ENCODE results near the gene TMEM121B.
A peak's percentile ranks its signal among the peaks of the same experiment; 100 is the strongest.

The TMEM121B gene

DNA sequence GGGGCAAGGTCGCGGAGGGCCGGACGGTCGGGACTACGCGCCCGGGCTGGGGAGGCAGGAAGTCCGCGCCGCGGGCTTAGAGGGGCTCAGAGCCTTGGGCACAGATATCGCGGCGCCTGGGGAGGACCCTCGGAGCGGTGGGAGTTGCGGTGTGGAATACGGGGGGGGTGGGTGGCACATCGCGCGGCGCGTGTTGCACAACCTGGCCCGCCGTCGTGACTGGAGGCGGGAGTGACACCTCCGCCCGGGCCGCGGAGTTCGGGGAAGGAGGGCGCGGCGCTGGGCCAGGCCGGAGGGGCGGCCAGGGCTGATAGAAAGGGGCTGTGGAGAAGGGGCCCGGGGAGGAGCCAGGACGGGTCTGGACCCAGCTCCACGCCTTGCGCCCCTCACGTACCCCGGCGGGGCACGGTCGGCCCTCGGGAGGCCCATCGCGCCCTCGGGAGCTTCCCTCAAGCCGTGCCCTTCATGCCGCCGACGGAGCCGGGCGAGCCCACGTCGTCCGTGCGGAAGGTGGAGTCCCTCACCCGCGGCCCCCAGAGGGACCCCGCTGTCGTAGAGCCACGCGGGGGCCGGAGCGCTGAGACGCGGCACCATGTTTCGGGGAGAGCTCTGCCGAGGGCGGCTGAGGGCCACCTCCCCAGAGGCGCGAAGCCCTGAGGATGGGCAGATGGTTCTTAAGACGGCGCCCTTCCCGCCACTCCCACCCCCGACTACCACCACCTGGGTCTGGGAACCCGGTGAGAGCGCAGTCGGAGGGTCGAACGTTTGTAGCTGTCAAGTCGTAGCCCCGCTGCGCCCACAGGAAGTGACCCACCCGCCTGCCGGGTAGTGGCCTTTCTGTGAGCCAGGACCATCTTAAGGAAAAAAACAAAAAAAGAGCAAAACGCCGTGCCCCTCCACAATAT is 35.6 kb downstream of the TMEM121B start:
- H3K27ac Mint-ChIP-seq: no peak overlapping the region
- TF ChIP-seq, protein P1, sequence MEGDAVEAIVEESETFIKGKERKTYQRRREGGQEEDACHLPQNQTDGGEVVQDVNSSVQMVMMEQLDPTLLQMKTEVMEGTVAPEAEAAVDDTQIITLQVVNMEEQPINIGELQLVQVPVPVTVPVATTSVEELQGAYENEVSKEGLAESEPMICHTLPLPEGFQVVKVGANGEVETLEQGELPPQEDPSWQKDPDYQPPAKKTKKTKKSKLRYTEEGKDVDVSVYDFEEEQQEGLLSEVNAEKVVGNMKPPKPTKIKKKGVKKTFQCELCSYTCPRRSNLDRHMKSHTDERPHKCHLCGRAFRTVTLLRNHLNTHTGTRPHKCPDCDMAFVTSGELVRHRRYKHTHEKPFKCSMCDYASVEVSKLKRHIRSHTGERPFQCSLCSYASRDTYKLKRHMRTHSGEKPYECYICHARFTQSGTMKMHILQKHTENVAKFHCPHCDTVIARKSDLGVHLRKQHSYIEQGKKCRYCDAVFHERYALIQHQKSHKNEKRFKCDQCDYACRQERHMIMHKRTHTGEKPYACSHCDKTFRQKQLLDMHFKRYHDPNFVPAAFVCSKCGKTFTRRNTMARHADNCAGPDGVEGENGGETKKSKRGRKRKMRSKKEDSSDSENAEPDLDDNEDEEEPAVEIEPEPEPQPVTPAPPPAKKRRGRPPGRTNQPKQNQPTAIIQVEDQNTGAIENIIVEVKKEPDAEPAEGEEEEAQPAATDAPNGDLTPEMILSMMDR (IDR thresholded peaks at IDR 0.05; ENCODE audit: unreplicated experiment in 3 of 3): no peak
- peaks cover 41% of the 10 kb centered on the region for H3K27me3 Mint-ChIP-seq (ENCODE audit: low read depth)
- H3K9me3 Mint-ChIP-seq: no peaks in the 10 kb centered on the region
- peak overlapping the region; percentile 82 to 89 (median 88) for H3K4me3 Mint-ChIP-seq
- H3K4me1 Mint-ChIP-seq: peaks cover 15% of the 10 kb centered on the region
- no peaks in the 10 kb centered on the region for H3K36me3 Mint-ChIP-seq (ENCODE audit: low read depth)

DNA sequence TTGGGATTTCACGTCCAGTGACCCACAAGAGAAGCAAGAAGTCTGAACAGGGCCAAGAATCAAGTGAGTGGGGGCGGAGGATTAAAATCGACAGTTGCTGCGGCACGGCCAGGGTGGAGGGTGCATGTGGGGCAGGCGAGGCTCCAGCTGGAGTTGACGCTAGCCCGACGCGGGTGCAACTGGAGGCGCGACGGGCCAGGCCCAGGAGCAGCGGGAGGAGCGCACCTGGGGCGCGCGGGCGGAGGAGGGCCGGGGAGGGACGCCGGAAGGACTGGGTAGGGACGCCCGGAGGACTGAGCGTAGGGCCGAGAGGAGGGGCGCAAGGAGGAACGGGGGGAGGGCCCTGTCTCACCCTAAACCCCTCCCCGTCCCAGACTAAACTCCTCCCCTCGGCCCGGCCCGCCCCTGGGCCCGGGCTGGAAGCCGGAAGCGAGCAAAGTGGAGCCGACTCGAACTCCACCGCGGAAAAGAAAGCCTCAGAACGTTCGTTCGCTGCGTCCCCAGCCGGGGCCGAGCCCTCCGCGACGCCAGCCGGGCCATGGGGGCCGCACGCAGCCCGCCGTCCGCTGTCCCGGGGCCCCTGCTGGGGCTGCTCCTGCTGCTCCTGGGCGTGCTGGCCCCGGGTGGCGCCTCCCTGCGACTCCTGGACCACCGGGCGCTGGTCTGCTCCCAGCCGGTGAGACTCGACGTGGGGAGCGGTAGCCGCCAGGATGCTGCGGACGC is 36.4 kb downstream of the TMEM121B start, which contains the start of gene IL17RA:
Gene IL17RA (plus strand): TSS at position 447 of the 723 bp plus-strand sequence. CDS start 92 bp downstream, at position 539.
- H3K27ac Mint-ChIP-seq: peak within 1 kb of the TSS in 2 of 3 experiments; percentile 48 to 74
- H3K27me3 Mint-ChIP-seq (ENCODE audit: low read depth): peaks cover 41% of the 10 kb centered on the region
- no peaks in the 10 kb centered on the region for H3K36me3 Mint-ChIP-seq (ENCODE audit: low read depth)
- TF ChIP-seq, protein P1 (IDR thresholded peaks at IDR 0.05; ENCODE audit: unreplicated experiment in 3 of 3): no peak
- H3K4me1 Mint-ChIP-seq: peaks cover 15% of the 10 kb centered on the region
- H3K4me3 Mint-ChIP-seq: peak within 1 kb of the TSS; percentile 82 to 88 (median 88)
- no peaks in the 10 kb centered on the region for H3K9me3 Mint-ChIP-seq

DNA sequence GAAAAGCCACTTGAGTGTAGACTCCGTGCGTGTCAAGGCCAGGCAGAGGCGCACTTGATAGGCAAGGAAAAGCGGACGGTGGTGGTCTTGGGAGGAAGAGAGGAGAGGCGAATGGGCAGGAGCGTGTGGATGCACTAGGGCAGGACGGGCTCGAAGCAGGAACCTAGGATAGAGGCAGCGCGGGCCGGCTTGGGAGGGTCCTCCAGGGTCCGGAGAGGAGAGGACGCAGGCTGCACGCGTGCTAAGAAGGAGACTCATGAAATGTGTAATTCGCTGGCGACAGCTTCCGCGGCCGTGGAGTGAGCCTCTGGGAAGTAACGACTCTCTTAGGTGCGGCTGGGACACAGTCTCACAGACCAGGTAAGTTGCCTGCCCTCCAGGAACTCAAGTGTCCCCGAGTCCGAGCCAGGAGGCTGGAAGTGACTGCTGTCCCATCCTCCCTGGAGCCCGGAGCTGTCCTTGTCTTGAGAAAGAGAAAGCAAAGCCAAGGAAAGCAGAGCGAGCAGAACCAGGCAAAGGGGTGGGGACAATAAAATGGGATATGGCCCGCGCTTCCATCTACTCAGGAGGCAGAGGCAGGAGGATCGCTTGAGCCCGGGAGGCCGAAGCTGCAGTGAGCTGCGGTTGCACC is 37.2 kb downstream of the TMEM121B start:
- Mint-ChIP-seq H3K27me3 (ENCODE audit: low read depth) (peaks cover 41% of the 10 kb centered on the region), H3K36me3 (ENCODE audit: low read depth) (no peaks in the 10 kb centered on the region), H3K27ac (peak overlapping the region in 2 of 3 experiments; percentile 48 to 74), H3K4me1 (peaks cover 15% of the 10 kb centered on the region), H3K9me3 (no peaks in the 10 kb centered on the region), H3K4me3 (peak overlapping the region; percentile 82 to 88 (median 87))
- TF ChIP-seq, protein P1 (IDR thresholded peaks at IDR 0.05; ENCODE audit: unreplicated experiment in 3 of 3): no peak

DNA sequence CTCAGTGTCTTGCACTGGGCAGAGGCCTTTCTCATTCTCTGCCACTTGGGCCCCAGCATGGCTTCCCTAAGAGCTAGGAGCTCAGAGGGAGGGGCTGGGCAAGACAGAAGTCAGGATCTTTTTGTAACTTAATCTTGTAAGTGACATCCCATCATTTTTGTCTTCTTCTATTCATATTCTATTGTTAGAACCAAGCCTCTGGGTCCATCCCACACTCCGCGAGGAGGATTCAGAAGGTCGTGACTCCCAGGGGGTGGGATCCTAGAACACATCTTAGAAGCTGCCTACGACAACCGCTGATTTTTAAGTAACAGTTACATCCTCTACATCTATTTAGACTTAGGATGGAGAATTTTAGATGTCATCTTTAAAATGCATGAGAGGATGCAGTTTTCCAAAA is 37.9 kb downstream of the TMEM121B start:
- Mint-ChIP-seq H3K36me3 (ENCODE audit: low read depth) (no peaks in the 10 kb centered on the region), H3K27ac (peak overlapping the region in 1 of 3 experiments; percentile 48), H3K9me3 (no peaks in the 10 kb centered on the region), H3K4me1 (peaks cover 15% of the 10 kb centered on the region), H3K27me3 (ENCODE audit: low read depth) (peaks cover 41% of the 10 kb centered on the region), H3K4me3 (peak overlapping the region; percentile 82 to 88 (median 87))
- TF ChIP-seq, protein P1 (IDR thresholded peaks at IDR 0.05; ENCODE audit: unreplicated experiment in 3 of 3): no peak

DNA sequence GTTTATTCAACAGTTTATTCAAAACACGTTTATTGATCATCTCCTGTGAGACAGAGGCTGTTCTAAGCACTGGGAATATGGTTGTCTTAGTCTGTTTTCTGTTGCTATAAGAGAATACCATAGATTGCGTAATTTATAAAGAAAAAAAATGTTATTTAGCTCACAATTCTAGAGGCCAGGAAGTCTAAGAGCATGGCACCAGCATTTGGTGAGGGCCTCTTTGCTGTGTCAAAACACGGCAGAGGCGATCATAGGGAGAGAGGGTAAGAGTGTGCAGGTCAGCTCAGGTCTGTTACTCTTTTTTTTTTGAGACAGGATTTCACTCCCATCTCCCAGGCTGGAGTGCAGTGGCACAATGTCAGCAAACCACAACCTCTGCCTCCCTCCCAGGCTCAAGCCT is 41.6 kb downstream of the TMEM121B start:
- no peaks in the 10 kb centered on the region for H3K36me3 Mint-ChIP-seq (ENCODE audit: low read depth)
- peaks cover 6% of the 10 kb centered on the region for H3K4me1 Mint-ChIP-seq
- no peak overlapping the region for H3K4me3 Mint-ChIP-seq
- peaks cover 26% of the 10 kb centered on the region for H3K27me3 Mint-ChIP-seq (ENCODE audit: low read depth)
- no peaks in the 10 kb centered on the region for H3K9me3 Mint-ChIP-seq
- TF ChIP-seq, protein P1 (IDR thresholded peaks at IDR 0.05; ENCODE audit: unreplicated experiment in 3 of 3): no peak
- no peak overlapping the region for H3K27ac Mint-ChIP-seq
